ENCODE measurements around the gene GBF1.

Gene GBF1

DNA sequence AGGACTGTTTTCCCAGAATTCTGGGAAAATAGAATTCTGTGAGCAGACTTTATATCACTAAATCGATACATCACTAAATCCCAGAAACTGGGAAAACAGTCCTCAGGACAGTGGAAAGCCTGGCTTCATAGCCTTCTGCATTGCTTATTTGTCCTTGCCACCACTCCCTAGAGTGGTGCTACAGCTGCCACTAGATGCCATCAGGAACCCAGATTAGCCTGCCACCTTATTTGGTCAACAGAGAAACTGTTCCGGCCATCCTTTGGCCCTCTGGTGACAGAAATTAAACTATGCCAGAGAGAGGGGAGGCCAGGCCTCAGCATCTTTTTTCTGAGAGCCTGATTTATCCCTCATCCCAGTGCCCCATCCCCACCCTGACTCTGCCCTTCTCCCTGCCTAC, 130.5 kb downstream of the GBF1 start:
- Histone ChIP-seq H3K18ac (ENCODE audit: low read length) (no peak overlapping the region), H3K36me3 (replicated peaks in 1 of 2; ENCODE audit: control insufficient read depth in 2 of 2, insufficient read depth in 2 of 2, low read length in 2 of 2) (peaks cover 39 to 84% of the 10 kb centered on the region in 2 donors), H2BK12ac (ENCODE audit: low read length) (no peak overlapping the region), H4K91ac (ENCODE audit: low read depth, low read length, poor library complexity) (no peak overlapping the region), H3K27me3 (ENCODE audit: control insufficient read depth in 3 of 3, insufficient read depth in 3 of 3, low read depth in 1 of 3, low read length in 3 of 3) (no peaks in the 10 kb centered on the region), H3K9ac (ENCODE audit: low read depth, low read length, poor library complexity) (no peak overlapping the region), H3K79me1 (ENCODE audit: low read depth, low read length) (no peaks in the 10 kb centered on the region), H2BK5ac (ENCODE audit: low read length) (no peak overlapping the region), H3K9me3 (replicated peaks in 1 of 2; ENCODE audit: control insufficient read depth in 2 of 2, insufficient read depth in 1 of 2, low read depth in 1 of 2, low read length in 2 of 2) (peaks cover 0 to 3% of the 10 kb centered on the region in 2 donors), H4K8ac (ENCODE audit: low read depth, low read length) (no peak overlapping the region), H3K27ac (replicated peaks; ENCODE audit: low read length) (no peak overlapping the region), H3K4me1 (ENCODE audit: control insufficient read depth in 2 of 2, insufficient read depth in 1 of 2, low read depth in 1 of 2, low read length in 2 of 2) (no peaks in the 10 kb centered on the region), H2BK15ac (ENCODE audit: low read length) (no peak overlapping the region), H3K23ac (ENCODE audit: low read depth, low read length, poor library complexity) (no peak overlapping the region), H3K4ac (ENCODE audit: low read length) (no peak overlapping the region), H2AK5ac (ENCODE audit: low read depth, low read length) (no peak overlapping the region), H2AFZ (ENCODE audit: low read length) (no peak overlapping the region), H3K4me2 (ENCODE audit: insufficient read depth, low read length, poor library complexity, severe bottlenecking) (no peak overlapping the region), H3K14ac (ENCODE audit: low read length) (no peak overlapping the region), H2BK120ac (ENCODE audit: low read depth, low read length) (no peak overlapping the region), H3K4me3 (ENCODE audit: low read length in 2 of 2) (no peak overlapping the region)
- DNase-seq (ENCODE audit: low spot score): no peak
- no CpG with 5 or more reads among the region's 2 CpGs for WGBS, 2 donors (ENCODE audit: extremely low coverage in 2 of 2, insufficient read length in 2 of 2, insufficient replicate concordance in 1 of 2)

DNA sequence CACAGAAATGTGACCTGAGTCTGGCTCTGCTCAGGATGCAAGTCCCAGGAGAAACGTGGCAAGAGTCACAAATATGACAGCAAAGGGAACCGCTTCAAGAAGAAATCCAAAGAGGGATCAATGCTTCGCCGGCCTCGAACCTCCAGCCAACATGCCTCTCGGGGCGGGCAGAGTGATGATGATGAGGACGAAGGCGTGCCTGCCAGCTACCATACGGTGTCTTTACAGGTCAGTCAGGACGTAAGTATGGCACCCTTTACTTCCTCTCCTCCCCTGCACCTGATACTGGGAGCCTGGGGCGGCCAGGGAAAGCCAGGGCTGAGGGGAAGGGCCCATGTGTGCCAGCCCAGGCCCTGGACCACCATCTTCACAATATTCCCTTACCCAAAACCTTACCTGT, 131.6 kb downstream of the GBF1 start:
- no peak for DNase-seq (ENCODE audit: low spot score)
- Histone ChIP-seq H3K4me3 (ENCODE audit: low read length in 2 of 2) (no peak overlapping the region), H2BK12ac (ENCODE audit: low read length) (no peak overlapping the region), H4K91ac (ENCODE audit: low read depth, low read length, poor library complexity) (no peak overlapping the region), H3K9me3 (replicated peaks in 1 of 2; ENCODE audit: control insufficient read depth in 2 of 2, insufficient read depth in 1 of 2, low read depth in 1 of 2, low read length in 2 of 2) (peaks cover 0 to 2% of the 10 kb centered on the region in 2 donors), H3K27me3 (ENCODE audit: control insufficient read depth in 3 of 3, insufficient read depth in 3 of 3, low read depth in 1 of 3, low read length in 3 of 3) (no peaks in the 10 kb centered on the region), H3K14ac (ENCODE audit: low read length) (no peak overlapping the region), H2BK120ac (ENCODE audit: low read depth, low read length) (no peak overlapping the region), H2BK5ac (ENCODE audit: low read length) (no peak overlapping the region), H3K4me2 (ENCODE audit: insufficient read depth, low read length, poor library complexity, severe bottlenecking) (no peak overlapping the region), H2AK5ac (ENCODE audit: low read depth, low read length) (no peak overlapping the region), H3K23ac (ENCODE audit: low read depth, low read length, poor library complexity) (no peak overlapping the region), H3K36me3 (replicated peaks in 1 of 2; ENCODE audit: control insufficient read depth in 2 of 2, insufficient read depth in 2 of 2, low read length in 2 of 2) (peaks cover 41 to 83% of the 10 kb centered on the region in 2 donors), H3K27ac (replicated peaks; ENCODE audit: low read length) (no peak overlapping the region), H4K8ac (ENCODE audit: low read depth, low read length) (no peak overlapping the region), H3K79me1 (ENCODE audit: low read depth, low read length) (no peaks in the 10 kb centered on the region), H3K4ac (ENCODE audit: low read length) (no peak overlapping the region), H3K9ac (ENCODE audit: low read depth, low read length, poor library complexity) (no peak overlapping the region), H3K4me1 (ENCODE audit: control insufficient read depth in 2 of 2, insufficient read depth in 1 of 2, low read depth in 1 of 2, low read length in 2 of 2) (no peaks in the 10 kb centered on the region), H2BK15ac (ENCODE audit: low read length) (no peak overlapping the region), H3K18ac (ENCODE audit: low read length) (no peak overlapping the region), H2AFZ (ENCODE audit: low read length) (no peak overlapping the region)
- no CpG with 5 or more reads among the region's 12 CpGs for WGBS, 2 donors (ENCODE audit: extremely low coverage in 2 of 2, insufficient read length in 2 of 2, insufficient replicate concordance in 1 of 2)

DNA sequence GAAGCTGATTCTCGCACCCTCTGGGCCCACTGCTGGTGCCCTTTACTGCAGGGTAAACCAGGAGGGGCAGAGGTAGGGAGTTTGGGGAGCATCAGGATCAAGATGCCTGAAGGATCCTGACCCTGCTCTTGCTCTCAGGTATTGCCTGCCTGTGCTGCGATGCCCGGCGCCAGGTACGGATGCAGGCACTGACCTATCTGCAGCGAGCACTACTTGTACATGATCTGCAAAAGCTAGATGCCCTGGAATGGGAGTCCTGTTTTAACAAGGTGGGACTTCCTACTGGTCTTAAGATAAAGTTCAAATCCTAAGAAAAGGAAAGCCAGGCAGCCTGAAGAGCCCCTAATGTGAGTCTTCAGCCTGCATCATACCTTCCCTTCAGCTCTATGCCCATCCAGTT, 134.1 kb downstream of the GBF1 start:
- no peak overlapping the region for H3K4me2 ChIP-seq (ENCODE audit: insufficient read depth, low read length, poor library complexity, severe bottlenecking)
- H2BK120ac ChIP-seq (ENCODE audit: low read depth, low read length): no peak overlapping the region
- no peak overlapping the region for H4K91ac ChIP-seq (ENCODE audit: low read depth, low read length, poor library complexity)
- H3K23ac ChIP-seq (ENCODE audit: low read depth, low read length, poor library complexity): no peak overlapping the region
- peaks cover 0 to 2% of the 10 kb centered on the region in 2 donors for H3K9me3 ChIP-seq (replicated peaks in 1 of 2; ENCODE audit: control insufficient read depth in 2 of 2, insufficient read depth in 1 of 2, low read depth in 1 of 2, low read length in 2 of 2)
- WGBS, 2 donors (ENCODE audit: extremely low coverage in 2 of 2, insufficient read length in 2 of 2, insufficient replicate concordance in 1 of 2): no CpG with 5 or more reads among the region's 6 CpGs
- no peak overlapping the region for H3K14ac ChIP-seq (ENCODE audit: low read length)
- H2BK12ac ChIP-seq (ENCODE audit: low read length): no peak overlapping the region
- H3K4ac ChIP-seq (ENCODE audit: low read length): no peak overlapping the region
- no peak overlapping the region for H2AK5ac ChIP-seq (ENCODE audit: low read depth, low read length)
- peaks cover 46 to 76% of the 10 kb centered on the region in 2 donors for H3K36me3 ChIP-seq (replicated peaks in 1 of 2; ENCODE audit: control insufficient read depth in 2 of 2, insufficient read depth in 2 of 2, low read length in 2 of 2)
- H3K27me3 ChIP-seq (ENCODE audit: control insufficient read depth in 3 of 3, insufficient read depth in 3 of 3, low read depth in 1 of 3, low read length in 3 of 3): no peaks in the 10 kb centered on the region
- H3K9ac ChIP-seq (ENCODE audit: low read depth, low read length, poor library complexity): no peak overlapping the region
- no peak overlapping the region for H3K27ac ChIP-seq (replicated peaks; ENCODE audit: low read length)
- H2BK15ac ChIP-seq (ENCODE audit: low read length): no peak overlapping the region
- no peak overlapping the region for H4K8ac ChIP-seq (ENCODE audit: low read depth, low read length)
- no peak for DNase-seq (ENCODE audit: low spot score)
- no peaks in the 10 kb centered on the region for H3K79me1 ChIP-seq (ENCODE audit: low read depth, low read length)
- H3K4me3 ChIP-seq (ENCODE audit: low read length in 2 of 2): no peak overlapping the region
- no peak overlapping the region for H3K18ac ChIP-seq (ENCODE audit: low read length)
- no peaks in the 10 kb centered on the region for H3K4me1 ChIP-seq (ENCODE audit: control insufficient read depth in 2 of 2, insufficient read depth in 1 of 2, low read depth in 1 of 2, low read length in 2 of 2)
- no peak overlapping the region for H2BK5ac ChIP-seq (ENCODE audit: low read length)
- H2AFZ ChIP-seq (ENCODE audit: low read length): no peak overlapping the region

GRCh38 chr10:102381983-102382382, 136.7 kb downstream of the GBF1 start:
- Histone ChIP-seq H2AFZ (ENCODE audit: low read length) (no peak overlapping the region), H2BK15ac (ENCODE audit: low read length) (no peak overlapping the region), H3K36me3 (replicated peaks in 1 of 2; ENCODE audit: control insufficient read depth in 2 of 2, insufficient read depth in 2 of 2, low read length in 2 of 2) (peaks cover 30 to 52% of the 10 kb centered on the region in 2 donors), H2AK5ac (ENCODE audit: low read depth, low read length) (no peak overlapping the region), H2BK5ac (ENCODE audit: low read length) (no peak overlapping the region), H3K27me3 (ENCODE audit: control insufficient read depth in 3 of 3, insufficient read depth in 3 of 3, low read depth in 1 of 3, low read length in 3 of 3) (peaks cover 0 to under 1% (median 0%) of the 10 kb centered on the region in 3 experiments), H3K14ac (ENCODE audit: low read length) (no peak overlapping the region), H3K27ac (replicated peaks; ENCODE audit: low read length) (no peak overlapping the region), H3K23ac (ENCODE audit: low read depth, low read length, poor library complexity) (no peak overlapping the region), H2BK120ac (ENCODE audit: low read depth, low read length) (no peak overlapping the region), H3K4ac (ENCODE audit: low read length) (no peak overlapping the region), H3K4me1 (ENCODE audit: control insufficient read depth in 2 of 2, insufficient read depth in 1 of 2, low read depth in 1 of 2, low read length in 2 of 2) (no peaks in the 10 kb centered on the region), H3K9me3 (replicated peaks in 1 of 2; ENCODE audit: control insufficient read depth in 2 of 2, insufficient read depth in 1 of 2, low read depth in 1 of 2, low read length in 2 of 2) (no peaks in the 10 kb centered on the region), H3K79me1 (ENCODE audit: low read depth, low read length) (no peaks in the 10 kb centered on the region), H3K9ac (ENCODE audit: low read depth, low read length, poor library complexity) (no peak overlapping the region), H3K18ac (ENCODE audit: low read length) (peak overlapping the region; percentile 28), H3K4me2 (ENCODE audit: insufficient read depth, low read length, poor library complexity, severe bottlenecking) (no peak overlapping the region), H4K8ac (ENCODE audit: low read depth, low read length) (no peak overlapping the region), H4K91ac (ENCODE audit: low read depth, low read length, poor library complexity) (no peak overlapping the region), H3K4me3 (ENCODE audit: low read length in 2 of 2) (no peak overlapping the region), H2BK12ac (ENCODE audit: low read length) (no peak overlapping the region)
- no CpG with 5 or more reads among the region's 9 CpGs for WGBS, 2 donors (ENCODE audit: extremely low coverage in 2 of 2, insufficient read length in 2 of 2, insufficient replicate concordance in 1 of 2)
- DNase-seq (ENCODE audit: low spot score): no peak
